Activated CD8-positive, alpha-beta memory T cell treated with anti-CD3 and anti-CD28 coated beads for 4 hours (primary cell): ENCODE data around the gene SEMG1.

ENCODE experiments used
- DNase-seq, 2 donors: peaks; one replicate each; pipeline ENCODE4 v3.0.0-alpha.2; 2020; ENCODE audit warnings: low read depth in 2 of 2

SEMG1 gene

DNA sequence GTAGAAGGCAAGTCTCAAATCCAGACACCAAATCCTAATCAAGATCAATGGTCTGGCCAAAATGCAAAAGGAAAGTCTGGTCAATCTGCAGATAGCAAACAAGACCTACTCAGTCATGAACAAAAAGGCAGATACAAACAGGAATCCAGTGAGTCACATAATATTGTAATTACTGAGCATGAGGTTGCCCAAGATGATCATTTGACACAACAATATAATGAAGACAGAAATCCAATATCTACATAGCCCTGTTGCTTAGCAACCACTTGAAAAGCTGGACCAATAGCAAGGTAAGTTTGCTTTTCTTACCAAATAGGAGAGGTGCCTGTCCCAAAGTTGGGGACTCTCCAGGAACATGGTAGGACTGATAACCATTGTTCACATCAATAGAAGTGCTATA lies 16.3 kb downstream of the SEMG1 start:
- DNase-seq, result no peak

DNA sequence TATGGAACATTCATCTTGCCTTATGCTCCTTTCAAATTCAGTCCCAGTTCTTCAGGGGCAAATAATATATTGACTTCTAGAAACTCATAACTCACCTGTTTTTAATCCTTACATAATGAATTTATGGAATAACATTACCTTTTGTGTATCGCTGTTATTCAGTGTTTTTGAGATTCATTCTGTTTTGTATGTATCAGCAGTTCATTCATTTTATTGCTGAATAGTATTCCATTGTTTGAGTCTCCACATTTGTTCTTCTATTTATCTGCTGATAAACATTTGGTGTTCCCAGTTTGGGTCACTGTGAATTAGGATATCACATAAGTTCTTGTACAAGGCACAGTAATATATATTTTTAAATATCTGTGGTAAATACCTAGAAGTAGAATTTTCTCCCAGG lies 19.5 kb downstream of the SEMG1 start:
- DNase-seq, result no peak

DNA sequence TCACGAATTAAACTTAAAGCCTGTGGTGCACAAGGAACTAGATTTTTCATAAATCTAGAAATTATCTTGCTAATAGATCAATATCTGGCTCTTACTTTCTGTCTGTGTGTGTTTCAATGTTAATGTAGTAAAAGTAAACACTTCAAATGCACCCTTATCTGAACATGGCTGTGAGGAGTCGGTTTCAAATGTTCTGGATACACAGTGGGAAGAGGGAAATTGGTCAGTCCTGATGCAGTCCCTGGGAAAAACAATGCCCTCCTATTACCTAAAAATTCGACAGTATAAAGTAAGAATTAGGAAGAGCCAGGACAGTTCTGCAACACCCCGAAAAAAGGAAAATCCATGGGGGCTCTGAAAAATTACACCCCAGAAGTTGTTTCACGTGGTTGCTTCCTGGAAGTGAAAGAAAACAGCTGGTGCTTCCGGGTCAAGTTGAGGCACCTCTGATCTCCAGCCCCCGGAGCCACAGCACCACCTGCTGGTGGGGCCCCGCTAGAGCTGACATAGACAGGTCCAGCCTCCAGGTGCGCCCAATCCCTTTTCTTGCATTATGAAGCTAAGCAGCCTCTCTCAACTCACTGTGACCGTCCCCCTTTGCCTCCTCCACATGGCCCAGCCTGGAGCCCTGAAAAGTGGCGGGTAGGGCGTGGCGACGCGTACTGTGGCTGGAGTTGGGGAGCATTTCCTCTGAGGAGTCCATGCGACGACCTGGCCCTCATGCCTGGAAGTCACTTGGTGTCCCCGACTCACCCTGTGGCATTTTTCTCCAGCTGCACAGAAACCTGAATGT lies 22.6 kb downstream of the SEMG1 start:
- DNase-seq, result no peak

DNA sequence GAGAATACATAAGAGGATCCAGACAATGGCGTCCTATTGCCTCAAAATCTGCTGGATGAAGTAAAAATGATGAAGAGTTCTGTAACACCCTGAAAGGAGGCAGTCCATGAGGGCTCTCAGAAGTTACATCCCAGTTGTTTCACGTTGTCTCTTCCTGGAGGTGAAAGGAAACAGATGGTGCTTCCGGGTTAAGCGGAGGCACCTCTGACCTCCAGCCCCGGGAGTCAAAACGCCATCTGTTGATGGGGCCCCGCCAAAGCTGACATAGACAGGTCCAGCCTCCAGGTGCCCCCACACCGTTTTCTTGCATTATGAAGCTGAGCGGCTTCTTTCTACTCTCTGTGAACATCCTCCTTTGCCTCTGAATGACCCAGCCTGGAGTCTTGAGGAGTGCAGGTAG lies 23.8 kb downstream of the SEMG1 start:
- no peak for DNase-seq

DNA sequence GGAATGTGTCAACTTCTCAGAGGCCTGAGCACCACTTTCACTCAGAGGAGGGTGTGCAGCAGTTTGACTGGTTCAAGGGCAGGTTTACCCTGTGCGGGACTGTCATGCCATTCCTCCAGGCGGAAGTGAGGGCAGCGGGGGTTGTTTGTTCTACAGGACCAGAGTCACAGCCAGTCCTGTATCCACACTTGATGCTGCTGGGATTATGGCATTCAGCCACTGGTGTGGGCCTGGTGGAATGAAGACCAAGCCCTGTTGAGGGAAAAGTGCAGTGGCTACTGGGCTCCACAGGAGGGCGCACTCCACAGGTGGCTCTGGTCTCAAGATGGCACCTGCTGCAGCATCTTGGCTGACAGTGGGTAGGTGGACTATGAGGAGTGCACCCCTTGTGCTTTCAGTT lies 29.2 kb downstream of the SEMG1 start:
- DNase-seq, result no peak

DNA sequence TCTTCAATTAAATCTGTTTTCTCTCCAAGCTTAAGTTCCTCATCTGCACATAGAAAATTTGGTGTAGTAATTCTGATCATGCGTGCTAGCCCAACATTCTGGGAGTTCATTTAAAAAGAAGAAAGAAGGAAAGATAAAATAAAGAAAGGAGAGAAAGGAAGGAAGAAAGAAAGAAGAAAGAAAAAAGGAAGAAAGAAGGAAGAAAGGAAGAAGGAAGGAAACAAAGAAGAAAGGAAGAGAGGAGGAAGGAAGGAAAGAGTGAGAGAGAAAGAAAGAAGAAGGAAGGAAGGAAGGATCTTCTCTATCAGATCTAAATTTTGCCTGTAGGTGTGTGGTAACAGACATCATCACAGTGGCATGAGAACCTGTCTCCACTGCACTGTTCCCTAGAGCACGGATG lies 31.3 kb downstream of the SEMG1 start:
- DNase-seq, result no peak

DNA sequence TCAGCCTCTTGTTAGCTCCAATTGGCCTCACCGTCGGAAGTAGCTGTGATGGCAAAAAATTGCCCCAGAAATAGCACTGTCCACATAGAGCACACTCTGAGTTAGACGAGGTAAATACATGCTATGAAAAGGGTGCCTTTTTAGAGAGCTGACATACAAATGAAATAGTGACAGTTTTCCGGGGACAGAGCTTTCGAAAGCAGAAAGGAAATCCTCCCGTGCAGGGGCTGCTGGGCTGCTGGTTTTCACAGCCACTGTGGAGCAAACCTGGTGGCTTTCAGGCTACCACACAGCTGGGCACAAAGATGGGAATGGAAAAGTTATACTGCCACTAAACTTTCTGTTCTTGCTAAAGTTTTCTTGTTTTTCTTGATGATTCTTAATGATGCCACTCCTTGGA lies 39.3 kb downstream of the SEMG1 start:
- DNase-seq, result no peak

DNA sequence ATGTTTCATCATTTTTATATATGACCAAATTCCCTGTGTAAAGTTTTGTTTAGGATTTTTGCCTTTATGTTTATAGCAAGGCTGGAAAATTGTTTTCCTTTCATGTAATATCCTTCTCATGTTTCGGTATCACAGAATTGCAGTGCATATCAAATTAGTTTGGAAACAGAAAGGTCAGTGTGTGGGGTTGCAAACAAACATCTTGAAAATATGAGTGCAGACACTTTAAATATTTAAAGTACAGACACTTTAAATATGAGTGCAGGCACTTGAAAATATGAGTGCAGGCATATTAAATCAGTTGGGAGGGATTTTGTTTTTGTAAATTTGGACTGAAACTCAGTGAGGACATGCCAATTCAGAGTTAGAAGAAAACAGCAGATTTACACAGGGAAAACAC lies 41.0 kb downstream of the SEMG1 start:
- no peak for DNase-seq

DNA sequence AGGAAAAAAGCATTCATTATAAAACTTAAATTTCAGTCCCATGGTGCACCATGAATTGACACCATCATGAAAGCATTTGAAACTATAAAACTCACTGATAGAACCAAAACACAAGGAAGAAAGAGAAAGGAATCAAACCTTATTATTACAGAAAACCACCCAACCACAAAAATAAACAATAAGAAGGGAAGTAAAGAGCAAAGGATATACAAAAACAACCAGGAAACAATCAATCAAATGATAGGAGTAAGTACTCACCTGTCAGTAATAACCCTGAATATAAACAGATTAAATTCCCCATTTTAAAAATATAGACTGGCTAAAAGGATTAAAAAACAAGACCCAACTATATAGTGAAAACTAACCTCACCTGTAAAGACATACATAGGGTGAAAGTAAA lies 41.8 kb downstream of the SEMG1 start:
- DNase-seq, result no peak

DNA sequence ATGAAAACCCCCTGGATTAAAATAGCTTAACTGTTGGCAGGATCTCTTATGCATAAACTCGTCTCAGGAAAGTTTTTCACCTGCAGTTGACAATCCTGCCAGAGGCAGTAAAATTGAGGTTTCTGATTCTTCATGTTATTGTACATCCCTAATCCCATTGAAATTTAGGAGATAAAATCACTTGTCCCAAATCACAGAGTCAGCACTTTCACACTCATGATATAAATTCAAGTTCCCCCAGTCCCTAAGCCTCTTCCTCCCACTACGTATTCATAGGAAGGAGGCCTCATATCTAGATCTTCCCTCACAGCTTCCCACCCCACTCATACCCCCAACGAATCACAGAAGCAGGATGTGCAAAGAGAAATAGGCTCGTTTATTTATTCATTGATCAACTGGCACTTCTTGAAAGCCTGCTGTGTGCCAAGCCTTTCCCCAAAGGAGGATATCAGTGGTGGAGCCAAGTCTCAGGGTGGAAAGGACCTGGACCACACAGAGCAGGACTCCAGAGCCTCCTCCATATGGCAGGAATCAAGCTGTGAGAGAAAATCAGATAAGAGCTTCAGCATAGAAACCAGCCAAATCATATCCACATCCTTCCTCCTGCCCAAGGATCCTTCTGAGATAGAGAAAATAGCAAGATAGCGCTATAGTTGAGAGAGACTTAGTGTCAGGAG lies 45.2 kb downstream of the SEMG1 start:
- DNase-seq, result no peak

DNA sequence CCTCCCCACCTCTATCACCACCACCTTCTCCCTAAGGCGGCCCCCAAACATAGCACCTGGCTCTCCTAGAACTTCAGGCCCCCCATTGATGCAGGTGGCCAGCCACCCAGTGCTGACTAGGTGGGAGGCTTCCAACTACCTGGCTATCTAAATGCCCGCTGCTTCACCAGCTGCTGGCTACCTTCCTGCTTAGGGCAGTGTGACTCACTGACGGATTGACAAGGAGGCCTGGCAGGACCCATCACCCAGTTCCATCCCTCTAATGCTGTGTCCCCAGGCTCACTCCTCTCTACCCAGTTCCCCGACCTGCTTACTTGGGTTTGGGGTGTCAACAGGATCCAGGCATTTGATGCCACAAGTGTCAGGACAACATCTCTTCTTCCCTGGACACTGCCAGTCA lies 46.4 kb downstream of the SEMG1 start:
- DNase-seq, result no peak

DNA sequence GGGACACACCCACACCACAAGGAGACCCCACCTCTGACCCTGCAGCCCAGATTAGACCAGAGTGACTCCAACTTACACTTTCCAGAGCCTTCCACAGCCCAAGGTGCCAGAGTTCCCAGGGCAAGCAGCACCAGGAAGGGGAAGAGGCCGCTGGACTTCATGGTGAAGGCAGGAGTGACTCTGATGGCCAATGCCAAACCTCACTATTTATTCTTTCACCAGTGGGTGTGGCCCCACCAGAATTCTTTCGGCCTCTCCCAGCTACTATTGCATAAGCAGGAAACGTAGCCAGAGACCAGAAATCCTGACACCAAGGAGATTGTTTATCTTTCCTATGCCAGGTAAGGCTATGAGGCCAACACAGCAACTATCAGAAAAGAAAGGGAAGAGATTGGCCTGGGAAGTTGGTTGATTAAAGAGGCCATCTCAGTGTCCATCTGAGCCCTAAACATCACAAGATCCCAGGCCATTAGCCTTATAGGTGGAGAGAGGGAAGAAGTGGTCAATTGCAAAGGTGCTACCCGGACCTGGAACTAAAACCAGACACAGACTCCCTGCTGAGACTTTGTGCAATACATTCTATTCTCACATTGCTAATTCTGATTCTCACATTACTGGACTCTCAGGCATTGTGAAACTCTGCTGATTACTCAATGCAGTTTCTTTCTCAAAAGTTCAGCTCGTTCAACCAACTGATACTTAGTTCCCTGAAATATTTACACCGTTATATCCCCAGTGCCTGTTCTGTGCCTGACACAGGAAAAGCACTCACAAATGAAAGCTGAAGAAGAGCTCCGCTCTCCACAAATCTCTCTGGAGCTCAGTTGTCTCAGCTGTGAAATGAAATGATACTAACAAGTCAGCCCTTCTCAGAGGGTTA lies 47.8 kb downstream of the SEMG1 start, which contains the start of gene SLPI:
Gene SLPI (minus strand): TSS at position 182 of the 880 bp plus-strand sequence. CDS start 21 bp downstream, at position 161.
- no peak for DNase-seq

DNA sequence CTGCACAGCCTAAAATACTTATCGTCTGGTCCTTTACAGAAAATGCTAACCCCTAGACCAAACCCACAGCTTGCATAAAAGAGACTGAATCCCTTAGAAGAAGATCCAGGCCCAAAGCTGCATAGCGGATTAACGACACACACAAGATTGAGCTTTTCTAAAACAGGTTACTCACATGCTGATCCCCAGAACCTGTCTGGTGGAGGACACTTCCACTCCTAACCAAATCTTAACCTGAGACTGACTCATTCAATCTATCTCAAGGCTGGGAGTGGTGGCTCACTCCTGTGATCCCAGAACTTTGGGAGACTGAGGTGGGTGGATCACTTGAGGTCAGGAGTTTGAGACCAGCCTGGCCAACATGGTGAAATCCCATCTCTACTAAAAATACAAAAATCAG lies 50.3 kb downstream of the SEMG1 start:
- DNase-seq, result no peak

DNA sequence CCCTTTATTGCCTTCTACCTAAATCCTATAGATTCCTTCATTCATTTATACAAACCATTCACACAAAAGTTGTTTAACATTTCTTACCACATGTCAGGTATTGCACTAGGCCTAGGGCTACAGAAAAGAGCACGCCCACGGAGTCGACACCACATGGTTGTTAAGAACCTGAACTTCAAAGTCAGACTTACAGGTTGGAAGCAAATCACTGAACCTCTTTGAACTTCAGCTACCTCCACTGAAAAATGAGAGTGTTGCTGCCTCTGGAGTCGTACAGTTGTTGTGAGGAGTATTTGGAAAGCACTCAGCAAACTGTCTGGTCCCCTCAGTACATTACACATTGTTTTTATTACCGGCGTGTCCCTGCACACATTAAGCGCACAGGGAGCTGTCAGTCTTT lies 50.9 kb downstream of the SEMG1 start:
- DNase-seq, result no peak

DNA sequence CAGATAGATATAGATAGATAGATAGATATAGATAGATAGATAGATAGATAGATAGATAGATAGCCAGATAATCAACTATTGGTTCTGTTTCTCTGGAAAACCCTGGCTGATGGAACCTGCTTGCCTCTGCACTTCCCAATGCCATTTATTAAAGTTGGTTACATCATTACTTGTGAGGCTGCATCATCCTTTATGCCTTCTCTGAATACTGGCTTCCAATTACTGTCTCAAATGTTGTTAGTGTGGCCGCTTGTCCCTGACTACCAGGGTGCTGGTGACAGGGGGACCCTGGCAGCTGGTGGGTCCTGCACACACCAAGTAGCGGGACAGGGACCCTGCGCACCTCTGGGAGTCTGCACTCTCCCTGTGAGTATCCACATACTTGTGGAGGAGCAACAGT lies 51.4 kb downstream of the SEMG1 start:
- DNase-seq, result no peak

DNA sequence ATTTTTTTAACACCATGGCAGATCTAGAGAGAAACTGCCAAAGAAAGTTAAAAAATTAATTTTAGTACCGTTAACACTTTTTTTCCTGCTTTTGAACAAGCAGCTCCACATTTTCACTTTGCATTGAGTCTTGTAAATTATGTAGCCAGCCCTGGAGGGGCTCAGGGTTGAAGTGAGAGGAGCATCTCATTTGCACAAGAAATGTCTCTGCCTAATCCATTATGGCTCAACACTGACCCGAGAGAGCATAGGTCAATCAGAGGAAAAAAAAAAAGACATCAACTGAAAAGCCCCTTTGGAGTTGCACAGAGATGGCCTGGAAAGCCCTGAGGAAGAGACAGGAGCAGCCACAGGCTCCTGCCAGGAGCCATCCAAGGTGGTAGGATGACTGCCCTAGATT lies 51.8 kb downstream of the SEMG1 start:
- no peak for DNase-seq
